ENCODE data around the gene ZC3H7B. TPM values are rescaled to one million over a fixed set of nuclear protein-coding genes. Genes with fewer than 3 reads are reported as not detected.

The ZC3H7B gene
- total and polyA plus RNA-seq, 2 donors (not counting 3 experiments of a cell fraction or from before 2014, with no cell fraction given), result 66.8 to 95.9 TPM

GRCh38 chr22:41256254-41257253 lies 44.8 kb upstream of the ZC3H7B start:
- H3K4me3 ChIP-seq (replicated peaks in 1 of 3; ENCODE audit: insufficient read depth in 1 of 3, low read depth in 1 of 3, low read length in 3 of 3), result no peak overlapping the region
- H3K9ac ChIP-seq (replicated peaks; ENCODE audit: extremely low read depth, insufficient read depth, low read length), result no peak overlapping the region
- H3K4me2 ChIP-seq (ENCODE audit: insufficient read depth, low read length), result no peak overlapping the region
- H3K9me1 ChIP-seq (replicated peaks; ENCODE audit: control insufficient read depth, extremely low read depth, insufficient read depth, low read length), result no peaks in the 10 kb centered on the region
- no peaks in the 10 kb centered on the region for H4K20me1 ChIP-seq (replicated peaks; ENCODE audit: control insufficient read depth, extremely low read depth, insufficient read depth, low read length)
- no TSS peak for BruUV-seq (replicated peaks)
- peaks cover 33 to 54% of the 10 kb centered on the region in 2 experiments for H3K36me3 ChIP-seq (ENCODE audit: control insufficient read depth in 2 of 2, extremely low read depth in 1 of 2, insufficient read depth in 2 of 2, low read length in 2 of 2)
- intact Hi-C loops (cut with micrococcal nuclease), result no loop called here
- H3K27ac ChIP-seq (ENCODE audit: insufficient read depth, low read depth, low read length), result peak overlapping the region; percentile 33
- H3K4me1 ChIP-seq (ENCODE audit: control insufficient read depth, extremely low read depth, insufficient read depth, low read length), result peaks cover 14% of the 10 kb centered on the region
- H3K79me2 ChIP-seq (ENCODE audit: control insufficient read depth, insufficient read depth, low read length), result peaks cover 9% of the 10 kb centered on the region
- CTCF ChIA-PET, result interaction anchor here (1.2 to 2.4 kb wide), 5 partner anchors 11 to 334 kb away, joined by 3 to 9 read pairs (median 8); partner anchors contain the start of gene ZC3H7B
- H2AFZ ChIP-seq (ENCODE audit: low read depth, low read length), result no peak overlapping the region
- no peak for TF ChIP-seq GATA2 (IDR thresholded peaks at IDR 0.05; ENCODE audit: insufficient read depth, insufficient read length, low read depth, low read length)
- no peak for TF ChIP-seq MYC (IDR thresholded peaks at IDR 0.05; ENCODE audit: low read depth, low read length)
- no peak for TF ChIP-seq FOS (IDR thresholded peaks at IDR 0.05; ENCODE audit: borderline replicate concordance, insufficient read depth, low read length)
- no peak for TF ChIP-seq POLR2A (IDR thresholded peaks at IDR 0.05; ENCODE audit: low read depth, low read length)
- TF ChIP-seq CTCF (IDR thresholded peaks at IDR 0.05; ENCODE audit: extremely low read depth in 1 of 2, insufficient read depth in 1 of 2, low read depth in 1 of 2, low read length in 2 of 2), result peak in 1 of 2 donors; percentile 3
- TF ChIP-seq EZH2 (IDR thresholded peaks at IDR 0.05; ENCODE audit: borderline replicate concordance, low read depth, low read length, severe bottlenecking), result no peak
- TF ChIP-seq JUN (IDR thresholded peaks at IDR 0.05; ENCODE audit: borderline replicate concordance, insufficient read depth, insufficient read length, low read depth), result peak; percentile 50
- TF ChIP-seq MAX (IDR thresholded peaks at IDR 0.05; ENCODE audit: insufficient read depth, insufficient read length), result no peak
- peak; percentile 2 for TF ChIP-seq POLR2AphosphoS5 (IDR thresholded peaks at IDR 0.05; ENCODE audit: insufficient read depth, low read depth, low read length)
- POLR2A ChIA-PET, result no interaction called here
- dilution Hi-C loops (cut with MboI; ENCODE audit: extremely low pct_ligation_motif_present, low sequenced_read_pairs), result no loop called here
- no peaks in the 10 kb centered on the region for H3K27me3 ChIP-seq (ENCODE audit: control insufficient read depth in 2 of 2, insufficient read depth in 2 of 2, low read length in 2 of 2)
- H3K9me3 ChIP-seq (replicated peaks; ENCODE audit: control insufficient read depth, insufficient read depth, low read length), result no peaks in the 10 kb centered on the region
- FAIRE-seq, result peak; percentile 90
- peak; percentile 53 for DNase-seq (ENCODE audit: low read depth, low spot score)

Data from endothelial cell of umbilical vein (primary cell).